HG03558 (cell line): ENCODE measurements around the gene C11orf68.

Source experiments
- ATAC-seq: cut with Tn5 transposase; IDR thresholded peaks from one replicate; pipeline ENCODE4 v1.9.1; 2021; ENCODE audit warnings: moderate number of reproducible peaks; ENCODE audit not compliant: unreplicated experiment; ENCODE audit errors: extremely low read depth

The C11orf68 gene

DNA sequence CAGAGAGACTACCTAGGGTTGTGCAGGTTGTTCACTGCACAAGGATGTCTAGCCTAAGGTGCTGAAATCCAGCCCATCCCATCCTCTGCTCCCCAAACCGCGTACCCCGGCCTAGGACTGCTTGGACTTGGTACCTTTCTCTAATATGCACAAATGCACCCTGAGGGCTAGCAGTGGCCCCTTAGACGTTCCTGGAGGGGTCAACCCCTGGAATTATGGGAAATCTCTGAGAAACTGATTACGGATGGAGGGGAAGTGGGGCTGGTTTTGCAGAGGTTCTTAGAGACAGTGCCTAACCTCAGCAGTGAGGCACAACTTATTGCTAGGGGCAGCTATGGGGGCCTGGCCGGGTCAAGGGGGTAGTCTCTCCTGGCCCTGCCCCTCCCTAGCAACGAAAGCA, 2.5 kb downstream of the C11orf68 start:
- no peak for ATAC-seq

DNA sequence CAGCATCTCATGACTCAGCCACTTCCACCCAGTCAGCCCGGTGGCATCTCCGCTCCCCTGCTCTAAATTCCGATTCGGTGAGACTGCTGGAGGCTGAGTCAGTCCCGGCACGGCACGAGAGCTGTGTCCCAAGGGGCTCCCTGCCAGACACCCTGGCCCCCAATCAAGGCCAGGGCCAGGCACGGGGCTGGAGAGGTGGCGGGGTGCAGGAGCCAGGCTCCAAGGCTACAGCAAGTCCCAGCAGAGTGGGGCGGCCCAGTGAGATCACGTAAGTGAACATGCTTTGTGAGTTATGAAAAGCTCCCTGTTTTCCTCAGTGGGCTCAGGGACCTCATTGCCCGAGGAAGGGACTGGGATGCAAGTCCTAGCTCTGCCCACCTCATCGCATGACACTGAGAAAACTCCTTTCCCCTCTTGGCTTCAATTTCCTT, 3.0 kb downstream of the C11orf68 start:
- no peak for ATAC-seq

DNA sequence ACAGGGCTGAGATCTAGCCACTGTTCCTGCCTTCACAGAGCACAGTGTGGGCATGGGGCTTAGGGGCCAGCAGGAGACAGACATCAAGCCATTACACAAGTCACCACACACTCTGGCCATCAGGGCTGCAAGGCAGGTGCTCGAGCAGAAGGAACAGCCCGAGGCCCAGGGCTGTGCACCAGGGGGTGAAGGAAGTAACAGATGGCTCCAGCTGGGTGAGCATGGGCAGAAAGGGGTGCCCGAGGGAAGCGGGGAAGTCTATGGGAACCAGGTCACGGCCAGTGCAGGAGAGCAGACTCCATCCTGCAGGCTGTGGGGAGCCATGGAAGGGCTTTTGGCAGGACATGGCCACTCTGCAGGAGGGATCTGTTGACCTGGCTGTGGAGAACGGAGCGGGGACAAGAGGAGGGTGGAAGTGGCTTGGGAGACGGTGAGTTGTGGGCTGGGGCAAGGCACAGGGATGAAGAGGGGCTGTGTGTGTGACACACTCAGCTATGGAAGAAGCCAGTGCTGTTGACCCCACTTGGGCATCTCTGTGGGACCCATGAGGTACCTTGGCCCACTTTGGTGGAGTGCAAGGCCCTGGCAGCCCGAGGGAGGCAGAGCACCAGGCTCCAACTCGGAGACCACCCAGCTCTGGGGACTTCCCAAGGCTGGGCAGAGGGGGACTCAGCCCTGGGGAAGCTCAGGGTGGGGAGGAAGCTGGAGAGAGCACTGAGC, 3.6 kb downstream of the C11orf68 start:
- no peak for ATAC-seq

DNA sequence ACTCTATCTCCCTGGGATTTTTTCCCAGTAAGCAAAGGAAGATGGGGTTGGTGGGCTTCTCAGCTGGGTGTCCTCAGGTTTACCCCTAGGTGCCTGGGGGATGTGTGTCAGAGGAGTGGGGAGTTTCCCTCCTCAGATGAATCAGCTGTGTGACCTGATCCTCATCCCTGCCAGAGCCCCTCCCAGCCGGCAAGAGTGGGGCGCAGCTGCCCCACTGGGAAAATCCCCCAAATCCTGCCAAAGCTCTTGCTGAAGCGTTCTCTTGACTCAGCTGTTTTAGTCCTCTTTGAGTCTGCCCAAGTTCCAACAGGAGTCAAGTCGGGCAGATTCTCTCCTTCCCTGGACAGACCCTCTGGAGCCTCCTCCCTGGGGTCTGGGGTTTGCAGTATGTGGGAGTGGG, 6.0 kb downstream of the C11orf68 start:
- ATAC-seq = no peak

DNA sequence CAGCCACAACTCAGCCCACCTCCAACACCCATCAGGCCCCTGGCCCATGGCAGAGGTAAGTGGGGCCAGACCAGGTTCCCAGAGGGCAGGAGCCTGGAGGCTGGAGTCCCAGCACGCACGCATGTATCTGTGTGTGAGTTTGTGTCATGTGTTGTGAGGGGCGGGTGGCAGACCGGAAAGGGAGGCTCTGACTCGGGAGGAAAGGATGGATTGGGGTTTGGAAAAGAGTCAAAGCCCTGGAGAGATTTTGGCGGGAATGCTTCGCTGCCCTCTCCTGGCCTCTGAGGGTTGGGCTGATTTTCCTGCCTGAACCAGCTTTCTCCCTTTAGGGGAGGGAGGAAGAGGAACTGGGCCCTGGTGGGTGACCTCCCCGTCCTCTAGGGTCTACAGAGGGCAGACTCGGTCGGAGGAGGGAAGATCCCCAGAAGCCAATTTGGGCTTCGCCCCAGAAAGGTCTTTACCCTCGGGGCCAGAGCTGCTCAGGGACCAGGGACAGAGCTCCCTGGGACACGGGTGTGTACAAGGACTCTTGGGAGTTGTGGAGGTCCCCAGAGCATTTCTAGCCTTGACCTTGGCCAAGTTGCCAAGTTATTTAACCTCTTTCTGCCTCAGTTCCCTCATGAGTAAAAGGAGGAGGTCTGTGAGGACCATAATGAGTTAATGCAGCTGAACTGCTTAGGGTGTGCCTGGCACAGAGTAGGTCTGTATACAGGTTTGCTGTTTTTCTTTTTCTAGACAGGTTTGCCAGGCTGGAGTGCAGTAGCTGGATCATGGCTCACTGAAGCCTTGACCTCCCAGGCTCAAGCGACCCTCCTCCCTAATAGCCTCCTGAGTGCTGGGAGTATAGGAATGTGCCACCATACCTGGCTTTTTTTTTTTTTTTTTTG, 6.9 kb downstream of the C11orf68 start:
- ATAC-seq = no peak

DNA sequence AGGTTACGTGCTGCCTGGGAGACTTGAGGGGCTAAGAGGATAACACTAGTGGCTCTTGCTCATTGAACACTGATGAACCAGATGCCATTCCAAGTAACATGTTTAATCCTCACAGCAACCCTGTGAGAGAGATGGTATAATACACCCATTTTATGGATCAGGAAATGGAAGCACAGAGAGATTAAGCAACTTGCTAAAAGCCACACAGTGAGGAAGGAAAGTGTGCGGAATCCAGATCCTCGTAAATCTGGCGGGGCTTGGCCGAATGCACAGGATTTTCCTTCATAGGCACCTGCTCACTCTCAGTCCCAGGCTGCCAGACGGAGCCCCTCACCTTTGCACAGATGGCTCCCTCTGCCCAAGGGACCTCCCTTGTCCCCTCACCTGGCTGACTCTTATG, 11.0 kb downstream of the C11orf68 start:
- no peak for ATAC-seq

DNA sequence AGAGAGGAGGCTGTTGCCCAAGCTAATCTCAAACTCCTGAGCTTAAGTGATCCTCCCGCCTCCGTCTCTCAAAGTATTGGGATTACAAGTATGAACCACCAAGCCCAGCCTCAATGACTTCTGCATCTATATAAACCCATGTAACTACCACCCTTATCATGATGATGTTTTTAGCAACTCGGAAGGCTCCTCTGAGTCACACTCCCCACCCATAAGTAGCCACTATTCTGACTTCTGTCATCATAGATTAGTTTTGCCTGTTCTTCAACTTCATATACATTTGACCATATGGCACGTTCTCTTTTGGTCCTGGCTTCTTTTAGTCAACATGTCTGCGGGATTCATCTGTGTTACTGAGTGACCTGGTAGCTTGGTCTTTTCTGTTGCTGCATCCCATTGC, 12.3 kb downstream of the C11orf68 start:
- no peak for ATAC-seq

DNA sequence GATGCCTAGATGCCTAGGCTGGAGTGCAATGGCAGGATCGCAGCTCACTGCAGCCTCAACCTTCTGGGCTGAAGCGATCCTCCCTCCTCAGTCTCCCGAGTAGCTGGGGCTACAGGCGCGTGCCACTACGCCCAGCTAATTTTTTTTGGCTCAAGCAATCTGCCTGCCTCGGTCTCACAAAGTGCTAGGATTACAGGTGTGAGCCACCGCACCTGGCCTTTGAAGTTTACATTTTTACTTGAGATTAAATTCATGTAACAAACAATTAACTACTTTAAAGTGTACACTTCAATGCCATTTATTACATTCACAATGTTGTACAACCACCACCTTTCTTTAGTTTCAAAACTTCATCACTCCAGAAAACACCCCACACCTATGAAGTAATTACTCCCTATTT, 15.1 kb downstream of the C11orf68 start:
- ATAC-seq = no peak

DNA sequence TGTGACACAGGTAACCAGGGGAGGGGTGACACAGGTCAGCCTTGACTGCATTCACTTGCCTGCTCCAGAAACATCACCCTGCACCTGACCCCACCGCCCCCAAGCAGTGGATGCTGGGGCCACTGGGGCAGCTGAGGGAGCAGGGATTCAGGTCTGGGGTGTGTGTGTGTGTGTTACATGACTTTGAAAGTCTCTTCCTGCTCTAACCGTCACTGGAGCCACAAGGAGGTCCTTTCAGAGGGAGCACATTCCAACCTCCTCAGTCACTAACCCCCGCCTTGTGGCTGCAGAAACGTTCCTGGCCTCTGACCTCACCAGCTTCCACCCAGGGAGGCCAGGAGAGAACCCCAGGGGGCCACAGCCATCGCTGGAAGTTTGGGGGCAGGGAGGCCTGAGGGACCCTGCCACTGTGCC, 15.8 kb downstream of the C11orf68 start:
- ATAC-seq = no peak

DNA sequence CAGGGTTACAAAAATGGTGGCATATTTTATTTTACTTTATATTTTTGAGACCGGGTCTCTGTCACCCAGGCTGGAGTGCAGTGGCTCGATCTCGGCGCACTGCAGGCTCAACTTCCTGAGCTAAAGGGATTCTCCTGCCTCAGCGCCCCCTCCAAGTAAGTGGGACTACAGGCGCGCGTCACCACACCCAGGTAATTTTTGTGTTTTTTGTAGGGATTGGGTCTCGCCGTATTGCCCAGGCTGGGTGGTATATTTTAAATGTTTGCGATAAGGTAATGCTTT, 18.0 kb downstream of the C11orf68 start:
- ATAC-seq = no peak

DNA sequence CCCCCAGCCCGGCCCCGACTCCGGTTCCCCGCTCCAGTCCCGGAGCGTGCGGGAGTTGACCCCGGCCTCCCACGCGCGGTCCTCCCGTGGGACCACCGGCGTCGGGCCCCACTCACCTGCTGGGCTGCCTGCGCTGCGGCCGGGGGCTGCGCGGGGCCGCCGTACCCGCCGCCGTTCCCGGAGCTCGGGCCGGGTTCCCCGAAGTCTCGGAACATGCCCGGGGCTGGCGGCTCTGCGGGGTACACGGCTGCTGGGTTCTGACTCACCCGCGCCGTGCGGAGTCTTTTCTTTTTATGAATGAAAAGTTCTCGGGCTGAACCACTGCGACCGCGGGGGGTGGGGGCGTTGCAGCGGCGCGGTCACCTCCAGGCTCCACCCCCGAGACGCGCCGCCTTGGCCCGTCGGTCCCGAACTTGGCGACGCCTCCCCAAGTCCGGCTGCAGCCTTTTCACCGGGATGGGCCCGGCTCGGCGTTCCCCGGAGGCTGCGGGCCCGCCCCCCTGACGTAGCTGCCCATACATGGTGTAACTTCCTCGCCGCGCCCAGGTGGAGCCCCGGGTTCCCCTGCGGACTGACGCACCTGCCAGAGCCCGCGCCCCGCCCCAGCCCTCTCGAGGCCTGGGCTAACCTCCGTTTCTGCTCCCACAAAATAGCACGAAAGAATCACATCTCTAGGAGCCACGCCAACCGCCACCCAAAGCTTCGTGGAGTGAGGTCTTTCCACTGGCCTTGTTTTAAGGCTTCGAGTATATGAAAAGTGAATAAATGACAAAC, 18.6 kb downstream of the C11orf68 start, which contains the start of gene FOSL1:
Gene FOSL1 (minus strand): TSS at position 264 of the 774 bp plus-strand sequence. CDS start 49 bp downstream, at position 215.
- peak; percentile 50 for ATAC-seq

DNA sequence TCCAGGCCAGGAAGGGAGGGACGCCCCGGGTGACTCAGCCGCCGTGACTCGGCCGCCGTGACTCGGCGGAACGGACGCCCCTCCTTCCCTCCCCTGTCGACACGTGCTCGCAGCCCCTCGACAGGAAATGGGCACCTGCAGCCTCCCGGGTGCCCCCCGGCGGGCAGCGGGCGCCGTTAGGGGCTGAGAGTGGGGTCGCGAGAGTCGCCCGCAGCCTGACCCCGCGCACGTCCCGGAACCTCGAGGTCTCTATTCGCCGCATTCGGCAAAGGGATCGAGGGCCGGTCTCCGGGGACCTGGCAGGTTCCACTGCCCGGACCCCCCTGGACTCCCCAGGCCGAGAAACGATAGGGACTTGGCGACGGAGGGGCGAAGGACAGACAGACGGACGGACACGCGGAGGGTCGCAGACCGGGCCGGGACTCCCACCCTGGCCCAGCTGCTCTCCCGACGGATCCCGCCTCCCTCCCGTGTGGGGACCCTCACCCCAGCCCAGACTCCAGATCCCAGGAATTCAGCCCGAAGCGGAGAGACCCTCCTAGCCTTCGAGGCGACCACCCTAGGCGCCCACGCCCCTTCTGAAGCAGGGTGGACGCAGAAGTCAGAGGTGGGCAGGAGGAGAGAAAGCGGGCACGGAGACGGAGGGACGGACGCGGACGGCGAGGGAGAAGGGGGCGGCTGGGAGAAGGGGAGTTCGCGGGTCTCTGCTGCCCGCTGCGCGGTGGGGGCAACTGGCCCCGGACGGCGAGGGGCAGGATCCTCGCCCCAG, 19.3 kb downstream of the C11orf68 start:
- no peak for ATAC-seq

DNA sequence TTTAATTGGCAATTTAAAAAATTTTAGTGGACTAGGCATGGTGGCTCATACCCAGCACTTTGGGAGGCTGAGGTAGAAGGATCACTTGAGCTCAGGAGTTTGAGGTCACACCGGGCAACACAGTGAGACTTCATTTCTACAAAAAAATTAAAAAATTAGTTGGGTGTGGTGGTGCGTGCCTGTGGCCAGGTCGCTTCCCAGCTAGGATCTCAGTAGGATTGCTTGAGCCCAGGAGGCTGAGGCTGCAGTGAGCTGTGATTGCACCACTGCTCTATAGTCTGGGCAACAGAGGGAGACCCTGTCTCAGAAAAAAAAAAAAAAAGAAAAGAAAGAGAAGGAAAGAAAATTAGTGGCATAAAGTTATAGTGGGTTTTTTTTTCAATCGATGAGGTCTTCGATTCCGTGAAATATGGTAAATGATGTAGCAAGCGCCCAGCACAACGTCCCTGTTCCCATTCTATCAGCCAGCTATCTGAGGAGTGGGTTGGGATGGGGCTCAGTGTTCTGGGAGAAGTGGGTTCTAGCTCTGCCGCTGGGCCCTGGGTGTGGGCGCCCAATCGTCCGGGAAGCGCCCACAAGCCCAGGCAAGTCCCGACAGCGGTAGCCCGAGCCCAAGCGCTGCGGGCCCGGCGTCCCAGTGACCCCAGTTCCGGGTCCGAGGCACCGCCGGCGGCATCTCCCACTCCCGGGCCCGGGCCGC, 20.1 kb downstream of the C11orf68 start:
- ATAC-seq = no peak

DNA sequence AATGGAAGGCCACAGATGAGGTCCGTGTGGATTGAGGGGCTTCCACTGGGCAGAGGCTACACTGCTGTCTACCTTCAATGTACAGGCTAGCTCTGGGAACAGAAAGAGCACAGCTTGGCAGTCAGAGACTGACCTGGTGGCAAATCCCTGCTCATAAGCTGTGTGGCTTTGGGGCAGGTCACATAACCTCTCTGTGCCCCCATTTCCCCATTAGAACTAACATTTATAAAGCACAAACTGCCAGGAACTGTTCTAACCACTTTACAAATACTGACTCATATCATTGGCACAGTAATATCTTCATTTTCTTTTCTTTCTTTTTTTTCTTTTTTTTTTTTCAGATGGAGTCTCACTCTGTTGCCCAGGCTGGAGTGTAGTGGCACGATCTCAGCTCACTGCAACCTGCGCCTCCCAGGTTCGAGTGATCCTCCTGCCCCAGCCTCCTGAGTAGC, 21.8 kb downstream of the C11orf68 start:
- no peak for ATAC-seq

DNA sequence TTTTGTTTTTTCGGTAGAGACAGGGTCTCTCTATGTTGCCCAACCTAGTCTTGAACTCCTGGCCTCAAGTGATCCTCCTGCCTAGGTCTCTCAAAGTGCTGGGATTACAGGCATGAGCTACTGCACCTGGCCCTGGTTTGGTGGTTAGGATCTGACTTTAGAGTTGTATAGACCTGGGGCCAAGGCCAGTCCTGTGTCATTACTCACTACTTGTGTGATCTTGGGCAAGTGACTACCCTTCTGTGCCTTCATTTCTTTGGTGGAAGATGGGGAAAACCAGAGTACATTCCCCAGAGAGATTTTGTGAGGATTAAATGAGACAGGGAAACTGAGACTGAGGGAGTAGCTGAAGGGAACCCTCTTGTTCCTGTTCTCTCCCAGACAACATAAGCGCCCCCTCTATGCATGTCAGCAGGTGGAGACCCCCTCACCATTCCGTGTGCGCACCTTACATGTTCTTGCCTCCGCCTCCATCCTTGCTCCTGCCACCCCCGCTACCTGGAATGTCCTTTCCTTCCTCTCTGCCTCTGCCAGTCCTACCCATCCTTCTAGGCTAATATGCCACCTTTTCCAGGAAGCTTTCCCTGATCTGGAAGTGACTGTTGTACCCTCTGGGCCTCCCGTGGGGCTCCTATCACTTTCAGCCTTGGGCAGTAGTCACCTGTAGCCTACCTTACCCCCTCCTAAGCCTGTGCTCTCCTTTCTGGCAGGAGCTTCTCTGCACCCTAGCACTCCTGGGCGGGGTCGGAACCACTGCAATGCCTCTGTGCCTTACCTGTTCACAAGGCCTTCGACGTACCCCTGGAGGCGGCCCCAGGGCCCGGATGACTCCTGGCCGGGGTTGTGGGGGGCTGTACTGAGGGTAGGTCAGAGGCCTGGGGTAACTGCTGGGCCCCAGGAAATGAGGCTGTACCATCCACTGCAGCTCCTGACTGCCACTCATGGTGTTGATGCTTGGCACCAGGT, 22.5 kb downstream of the C11orf68 start:
- no peak for ATAC-seq

DNA sequence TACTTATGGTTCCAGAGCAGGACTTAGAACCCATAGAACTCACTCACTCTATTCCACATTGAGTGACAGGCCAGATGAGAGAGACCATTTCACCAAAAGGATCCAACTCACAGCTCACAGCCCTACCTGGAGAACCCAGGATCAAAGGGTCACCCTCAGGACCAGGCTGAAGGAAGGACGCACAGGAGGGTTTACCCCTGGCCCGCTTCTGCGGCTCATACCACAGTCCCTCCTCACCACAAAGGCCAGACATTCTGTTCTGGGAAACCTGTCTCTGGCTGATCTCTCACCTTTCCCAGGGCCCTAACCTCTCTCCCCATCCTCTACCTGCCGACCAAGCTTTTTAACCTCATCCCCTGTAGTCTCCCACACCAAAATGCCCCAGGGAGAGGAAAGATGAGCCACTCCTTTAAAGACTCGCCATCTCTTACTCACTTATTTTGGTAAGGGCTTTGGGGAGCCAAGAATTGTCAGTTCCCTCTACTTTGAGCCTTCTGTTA, 23.3 kb downstream of the C11orf68 start:
- no peak for ATAC-seq

DNA sequence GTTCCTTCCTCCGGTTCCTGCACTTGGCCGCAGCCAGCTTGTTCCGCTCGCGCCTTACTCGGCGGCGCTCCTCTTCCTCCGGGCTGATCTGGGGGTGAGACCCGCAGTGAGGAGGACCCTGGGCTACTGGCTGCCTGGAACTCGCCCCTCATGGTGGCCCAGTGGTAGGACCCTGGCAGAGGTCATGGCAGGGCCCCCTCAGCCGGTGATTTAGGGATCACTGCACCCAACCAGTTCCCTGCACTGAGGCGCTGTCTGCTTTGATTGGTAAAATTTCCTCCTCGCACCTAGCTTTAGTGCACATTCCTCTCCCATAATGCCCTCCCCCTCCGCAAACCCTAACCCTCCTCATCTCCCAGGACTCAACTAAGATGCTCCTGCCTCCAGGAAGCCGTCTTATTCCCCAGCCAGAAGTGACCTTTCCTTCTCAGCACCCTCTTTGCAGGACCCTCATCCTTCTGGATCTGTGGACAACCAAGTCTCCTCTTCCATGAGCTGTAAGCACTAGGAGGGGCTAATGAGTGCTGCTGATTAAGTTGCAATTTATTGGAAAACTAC, 24.7 kb downstream of the C11orf68 start:
- ATAC-seq = no peak
